ENCODE results near the gene DBR1.
"Not testable (repeated sequence)": the region's sequence is repeated elsewhere in the genome, so short reads cannot be mapped to it uniquely, and the experiment has no call there.

Gene DBR1

GRCh38 chr3:138186803-138187295, 12.1 kb upstream of the DBR1 start:
- peak; percentile 92 for DNase-seq (ENCODE audit: low spot score)

DNA sequence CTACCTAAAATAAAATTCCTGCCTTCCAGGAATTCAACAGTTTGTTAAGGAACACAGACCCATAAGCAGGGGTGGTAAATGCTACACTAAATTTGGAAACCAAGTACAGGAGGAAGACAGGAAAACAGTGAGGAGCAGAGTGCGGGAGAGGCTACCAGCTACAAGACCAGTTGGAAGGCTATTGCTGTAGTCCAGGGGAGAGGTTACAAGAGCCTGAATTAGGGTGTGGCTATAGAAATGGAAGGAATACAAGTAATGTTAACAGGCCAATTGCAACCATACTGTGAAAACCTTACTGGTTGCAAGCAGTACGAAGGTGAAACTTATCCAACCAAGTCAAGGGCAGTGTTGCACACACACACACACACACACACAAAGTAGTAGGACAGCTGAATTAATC, 11.5 kb upstream of the DBR1 start:
- DNase-seq (ENCODE audit: low spot score) = no peak

GRCh38 chr3:138184994-138185393, 10.3 kb upstream of the DBR1 start:
- DNase-seq (ENCODE audit: low spot score) = no peak

- DNase-seq (ENCODE audit: low spot score) = peak; percentile 25
Observed at GRCh38 chr3:138180375-138181029, 5.8 kb upstream of the DBR1 start.

DNA sequence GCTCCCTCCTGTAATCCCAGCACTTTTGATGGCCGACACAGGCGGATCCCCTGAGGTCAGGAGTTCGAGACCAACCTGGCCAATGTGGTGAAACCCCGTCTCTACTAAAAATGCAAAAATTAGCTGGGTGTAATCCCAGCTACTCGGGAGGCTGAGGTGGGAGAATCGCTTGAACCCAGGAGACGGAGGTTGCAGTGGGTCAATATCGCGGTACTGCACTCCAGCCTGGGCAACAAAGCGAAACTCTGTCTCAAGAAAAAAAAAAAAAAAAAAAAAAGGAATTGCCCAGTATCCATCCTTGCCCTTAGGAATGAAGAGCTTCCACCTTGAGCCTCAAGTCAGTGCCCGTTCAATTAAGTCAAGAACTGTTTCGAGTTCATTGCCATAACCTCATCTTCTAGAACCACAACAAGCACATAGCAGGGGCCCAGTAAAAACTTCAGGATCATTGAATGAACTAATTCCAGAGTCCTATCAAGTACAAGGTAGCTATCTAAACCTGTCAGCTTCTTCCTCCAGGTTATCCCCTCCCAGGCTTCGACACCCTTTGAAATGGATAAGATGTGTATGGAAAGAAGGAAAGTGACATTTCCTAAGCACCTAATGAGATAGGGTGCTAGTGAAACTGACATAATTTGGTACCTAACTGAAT, 826 bp downstream of the DBR1 start:
- DNase-seq (ENCODE audit: low spot score) = no peak

DNA sequence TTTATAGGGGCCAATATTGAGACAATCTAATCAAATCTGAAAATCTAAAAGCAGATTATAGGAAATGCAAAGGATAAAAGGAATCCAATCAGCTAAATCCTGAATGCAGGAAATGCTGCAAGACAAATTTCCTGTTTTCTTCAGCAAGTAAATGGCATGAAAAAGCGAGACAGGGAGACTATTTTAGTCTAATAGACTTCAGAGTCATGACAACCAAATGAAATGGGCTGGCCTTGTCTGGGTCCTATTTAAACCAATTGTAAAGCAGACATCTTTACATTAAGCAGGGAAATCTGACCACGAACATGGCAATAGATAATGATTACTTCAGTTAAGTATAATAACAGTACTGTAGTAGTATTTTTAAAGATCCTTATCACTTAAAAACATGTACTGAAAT, 2.1 kb downstream of the DBR1 start:
- DNase-seq (ENCODE audit: low spot score) = no peak

- DNase-seq (ENCODE audit: low spot score) = no peak
Observed at GRCh38 chr3:138165061-138165460, 9.7 kb downstream of the DBR1 start.

DNA sequence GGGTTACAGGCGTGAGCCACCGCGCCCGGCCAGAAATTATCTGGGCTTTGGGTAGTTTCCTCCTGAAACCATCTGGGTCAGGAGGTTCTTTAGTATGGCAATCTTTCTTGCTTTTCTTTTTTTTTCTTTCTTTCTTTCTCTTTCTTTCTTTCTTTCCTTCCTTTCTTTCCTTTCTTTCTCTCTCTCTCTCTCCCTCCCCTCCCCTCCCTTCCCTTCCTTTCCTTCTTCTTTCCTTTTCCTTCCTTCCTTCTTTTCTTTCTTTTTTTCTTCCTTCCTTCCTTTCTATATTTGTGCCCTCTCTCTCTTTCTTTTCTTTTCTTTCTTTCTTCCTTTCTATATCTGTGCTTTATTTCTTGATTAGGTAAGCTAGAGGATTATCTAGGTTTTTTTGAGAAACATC, 17.0 kb downstream of the DBR1 start:
- no peak for DNase-seq (ENCODE audit: low spot score)

- no peak for DNase-seq (ENCODE audit: low spot score)
Observed at GRCh38 chr3:138154534-138154933, 20.2 kb downstream of the DBR1 start.

- DNase-seq (ENCODE audit: low spot score) = no peak
Observed at GRCh38 chr3:138148503-138148902, 26.2 kb downstream of the DBR1 start.

DNA sequence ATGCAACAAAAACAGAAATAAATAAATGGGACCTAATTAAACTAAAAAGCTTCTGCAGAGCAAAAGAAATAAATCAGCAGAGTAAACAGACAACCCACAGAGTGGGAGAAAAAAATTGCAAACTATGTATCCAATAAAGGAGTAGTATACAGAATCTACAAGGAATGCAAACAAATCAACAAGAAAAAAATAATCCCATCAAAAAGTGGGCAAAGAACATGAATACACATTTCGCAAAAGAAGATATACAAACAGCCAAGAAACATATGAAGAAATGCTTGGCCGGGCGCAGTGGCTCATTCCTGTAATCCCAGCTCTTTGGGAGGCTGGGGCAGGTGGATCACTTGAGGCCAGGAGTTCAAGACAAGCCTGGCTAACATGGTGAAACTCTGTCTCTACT, 32.5 kb downstream of the DBR1 start:
- DNase-seq (ENCODE audit: low spot score) = not testable (repeated sequence)

DNA sequence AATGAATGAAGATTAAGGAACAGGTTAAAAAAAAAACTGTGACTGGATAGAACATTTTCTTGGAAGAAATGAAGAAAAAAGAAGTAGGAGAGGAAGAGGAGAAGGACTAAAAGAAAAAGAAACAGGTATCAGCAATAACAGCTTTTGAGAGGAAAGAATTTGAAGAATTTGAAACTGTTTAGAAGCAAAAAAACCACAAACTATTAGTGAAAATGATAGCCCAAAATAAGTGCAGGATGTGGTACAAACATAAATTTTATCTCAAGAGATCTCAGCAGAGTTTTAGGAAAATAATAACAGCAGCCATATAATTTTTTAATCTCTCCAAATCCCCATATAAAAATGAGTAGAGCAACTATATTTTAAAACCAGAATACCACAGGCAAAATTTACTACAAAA, 33.8 kb downstream of the DBR1 start:
- DNase-seq (ENCODE audit: low spot score) = no peak

- no peak for DNase-seq (ENCODE audit: low spot score)
Observed at GRCh38 chr3:138139691-138140090, 35.0 kb downstream of the DBR1 start.

DNA sequence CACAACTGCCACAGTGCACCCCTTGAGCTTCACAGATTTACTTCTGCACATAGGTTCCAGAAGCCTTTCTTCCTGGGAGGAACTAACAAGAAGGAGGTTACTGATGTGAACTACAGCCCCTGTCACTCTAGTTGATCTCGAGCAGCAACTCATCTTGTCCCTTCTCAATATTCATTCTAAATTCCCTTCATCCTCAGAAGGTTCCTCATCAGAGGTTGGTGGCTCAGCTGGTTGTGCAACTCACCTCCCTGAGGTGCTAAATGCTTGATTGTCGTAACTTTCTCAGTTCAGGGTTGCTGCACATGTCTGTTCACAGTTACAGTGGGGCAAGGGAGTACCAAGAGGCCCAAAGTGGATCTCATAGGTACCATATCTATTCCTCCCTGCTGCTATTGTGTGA, 36.9 kb downstream of the DBR1 start:
- no peak for DNase-seq (ENCODE audit: low spot score)

DNA sequence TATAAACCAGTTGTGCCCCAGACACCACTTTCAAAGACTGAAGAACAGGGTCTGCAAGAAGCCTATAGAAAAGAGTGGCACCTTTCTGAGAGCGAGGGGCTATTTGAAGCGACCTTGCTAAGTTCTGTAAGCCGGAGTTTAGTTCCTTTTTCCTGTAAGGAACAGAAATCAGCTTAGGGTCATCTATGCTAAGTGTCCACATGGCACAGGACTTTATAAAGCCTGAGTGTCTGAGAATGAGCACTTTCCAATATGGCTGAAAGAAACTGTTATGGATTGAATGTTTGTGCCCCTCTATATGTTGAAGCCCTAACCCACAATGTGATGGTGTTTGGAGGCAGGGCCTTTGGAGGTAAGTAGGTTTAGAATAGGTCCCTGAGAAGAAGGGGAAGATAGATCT, 38.5 kb downstream of the DBR1 start:
- no peak for DNase-seq (ENCODE audit: low spot score)

- no peak for DNase-seq (ENCODE audit: low spot score)
Observed at GRCh38 chr3:138135833-138136194, 38.9 kb downstream of the DBR1 start.

GRCh38 chr3:138135146-138135832, 39.4 kb downstream of the DBR1 start:
- DNase-seq (ENCODE audit: low spot score) = no peak

DNA sequence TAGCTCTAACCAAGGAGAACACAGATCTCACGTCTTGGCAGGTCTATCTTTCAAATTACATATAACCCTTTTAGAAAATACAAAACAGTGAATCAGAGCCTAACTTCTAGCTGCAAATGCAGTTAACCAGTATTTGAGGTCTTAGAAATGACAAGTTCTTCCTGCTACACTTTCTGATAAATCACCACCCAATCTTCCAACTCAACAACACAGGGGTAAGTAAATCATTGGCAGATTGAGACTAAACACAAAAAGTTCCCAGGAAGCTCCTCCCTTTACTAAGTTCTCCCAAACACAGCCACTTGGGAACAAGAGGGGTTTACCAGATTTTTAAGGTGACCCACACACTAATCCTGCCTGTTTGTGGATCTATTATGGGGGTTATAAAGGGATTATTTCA, 42.5 kb downstream of the DBR1 start, which contains the start of gene A4GNT:
Gene A4GNT, minus strand, starts transcription at position 152 of the 400 bp plus-strand sequence. CDS start 1,134 bp downstream, outside the sequence.
- no peak for DNase-seq (ENCODE audit: low spot score)

DNA sequence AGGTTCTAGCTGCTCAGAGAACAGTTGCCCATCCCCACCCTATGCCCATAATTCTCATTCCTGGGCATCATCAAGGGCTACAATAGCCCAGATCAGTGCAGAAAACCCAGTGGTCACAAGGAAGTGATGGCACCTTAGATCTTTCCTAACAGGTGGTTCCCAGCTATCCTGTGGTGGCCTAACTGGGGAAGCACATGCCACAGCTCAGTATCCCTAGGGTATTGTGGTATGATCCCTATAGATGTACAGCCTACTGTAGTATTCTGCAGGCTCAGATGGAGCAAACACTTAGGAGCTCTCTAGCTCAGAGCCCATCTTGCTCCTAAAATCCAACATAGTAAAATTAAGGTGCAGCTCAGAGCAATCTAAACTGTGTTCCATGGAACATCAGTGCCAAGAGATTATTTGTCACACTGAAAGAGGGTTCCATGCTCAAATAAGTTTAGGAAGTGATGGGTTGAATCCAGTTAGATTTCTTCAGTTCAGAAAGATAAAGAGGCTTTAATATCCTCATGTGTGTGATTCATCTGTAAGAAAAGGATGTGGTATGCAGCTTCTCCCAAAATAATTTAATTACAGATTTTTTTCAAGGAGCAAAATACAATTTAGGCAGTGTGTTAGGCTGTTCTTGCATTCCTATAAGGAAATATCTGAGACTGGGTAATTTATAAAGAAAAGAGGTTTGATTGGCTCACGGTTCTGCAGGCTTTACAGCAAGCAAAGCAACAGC, 46.9 kb downstream of the DBR1 start:
- no peak for DNase-seq (ENCODE audit: low spot score)

DNA sequence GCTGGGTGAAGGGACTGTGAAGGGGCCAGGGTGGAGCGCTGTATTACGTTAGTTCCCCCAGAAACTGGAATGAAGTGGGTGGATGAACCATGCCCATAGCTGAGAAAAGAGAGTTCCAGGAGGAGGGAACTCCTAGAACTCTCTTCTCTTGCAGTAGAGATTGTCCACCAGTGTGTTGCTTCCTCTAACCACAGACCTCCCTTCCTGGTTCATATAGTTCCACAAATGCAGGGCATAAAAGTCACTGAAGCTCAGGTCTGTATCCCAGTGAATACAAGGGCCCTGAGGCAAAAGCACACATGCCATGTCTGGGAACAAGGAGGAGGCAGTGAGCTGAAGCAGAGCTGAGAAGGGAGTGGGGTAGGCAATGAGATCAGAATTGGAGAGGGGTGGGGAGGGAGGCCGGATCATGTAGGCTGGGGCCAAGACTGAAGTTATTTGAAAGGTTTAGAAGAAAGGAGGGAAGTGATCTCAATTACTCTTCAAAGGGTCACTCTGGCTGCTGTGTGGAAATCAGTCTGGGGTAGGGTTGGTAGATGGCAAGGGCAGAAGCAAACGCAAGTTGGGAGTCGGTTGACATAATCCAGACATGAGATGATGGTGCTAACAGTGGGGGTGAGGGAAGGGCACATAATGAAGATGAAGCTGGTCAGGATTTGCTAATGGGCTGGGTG, 49.0 kb downstream of the DBR1 start:
- no peak for DNase-seq (ENCODE audit: low spot score)

DNA sequence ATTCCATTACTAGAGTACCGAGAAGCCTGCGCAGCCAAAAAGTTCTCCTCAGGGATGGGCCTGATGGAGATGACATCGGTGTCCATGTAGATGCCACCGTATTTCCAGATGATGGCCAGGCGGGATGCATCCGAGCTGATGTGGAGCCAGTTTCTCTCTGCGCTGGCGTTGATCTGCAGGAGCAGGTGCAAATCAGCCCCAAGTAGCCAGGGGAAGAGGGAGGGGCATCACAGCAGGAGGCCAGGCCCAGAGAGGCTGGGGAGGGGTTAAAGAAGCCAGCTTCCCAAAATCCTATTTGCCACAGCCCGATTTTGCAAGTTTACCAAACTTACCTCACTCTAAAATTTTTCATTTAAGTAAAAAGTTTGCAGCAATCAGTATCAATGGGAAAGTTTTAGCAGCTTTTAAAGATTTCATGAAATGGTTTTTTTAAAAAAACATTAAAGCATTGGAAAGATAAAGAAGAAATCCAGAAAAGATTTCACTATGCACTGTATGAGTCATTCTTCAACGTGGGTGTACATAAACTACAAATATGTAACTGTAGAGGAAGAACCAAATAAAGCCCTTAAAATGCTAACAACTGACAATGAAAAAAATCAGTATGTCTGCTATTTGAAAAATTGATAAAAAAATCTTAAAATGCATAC, 49.9 kb downstream of the DBR1 start:
- DNase-seq (ENCODE audit: low spot score) = no peak

Measured in putamen (tissue), 1 donor.